Activated T-cell treated with anti-CD3 and anti-CD28 coated beads, Interleukin-2, amount 50 U/mL, for 48 hours (primary cell): ENCODE data around the gene IL17F.
"Not testable (repeated sequence)": the region's sequence is repeated elsewhere in the genome, so short reads cannot be mapped to it uniquely, and the experiment has no call there.

Source experiments
- DNase-seq, 2 experiments: peaks; one replicate each; pipeline ENCODE4 v3.0.0-alpha.2; 2020

IL17F gene

DNA sequence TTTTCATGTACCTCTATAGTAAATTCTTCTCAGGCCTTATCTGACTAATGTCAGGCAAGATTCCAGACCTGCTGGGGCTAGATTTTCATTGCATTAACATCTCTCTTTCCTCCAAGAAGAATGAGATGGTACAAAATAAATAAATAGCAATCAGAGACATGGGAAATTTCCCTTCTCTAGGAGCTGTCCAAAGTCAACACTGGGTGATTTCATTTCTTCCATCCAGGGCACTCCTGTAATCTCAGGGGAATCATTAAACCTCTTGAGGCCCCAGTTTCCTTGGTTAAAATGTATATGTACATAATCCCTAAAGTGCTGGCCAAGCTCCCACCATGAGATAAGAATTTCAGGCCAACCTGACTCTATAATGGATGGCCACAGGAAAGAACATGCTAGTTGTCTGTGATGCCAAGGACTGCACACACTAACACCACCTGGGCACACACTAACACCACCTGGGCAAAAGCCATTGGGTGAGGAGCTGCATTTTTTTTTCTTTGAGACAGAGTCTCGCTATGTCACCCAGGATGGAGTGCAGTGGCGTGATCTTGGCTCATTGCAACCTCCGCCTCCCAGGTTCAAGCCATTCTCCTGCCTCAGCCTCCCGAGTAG is 912 bp downstream of the IL17F start:
- no peak for DNase-seq

DNA sequence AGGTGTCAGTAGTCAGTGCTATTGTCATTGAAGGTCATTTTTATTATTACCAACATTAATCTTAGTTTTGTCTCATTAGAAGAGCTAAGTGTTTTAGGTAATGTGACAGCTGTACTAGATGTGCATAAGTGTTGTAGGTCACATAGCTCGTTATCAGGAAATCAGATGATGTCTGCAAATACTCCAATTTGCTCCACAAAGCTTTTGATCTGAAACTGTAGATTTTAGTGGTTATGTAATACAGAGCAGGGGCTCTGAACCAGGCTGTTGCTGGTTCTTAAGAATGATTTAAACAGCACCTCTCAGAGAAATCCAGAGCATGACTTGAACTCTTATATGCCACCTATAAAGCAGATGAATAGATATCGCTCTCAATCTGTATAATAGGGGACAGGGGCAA is 2.5 kb downstream of the IL17F start:
- DNase-seq, result no peak

DNA sequence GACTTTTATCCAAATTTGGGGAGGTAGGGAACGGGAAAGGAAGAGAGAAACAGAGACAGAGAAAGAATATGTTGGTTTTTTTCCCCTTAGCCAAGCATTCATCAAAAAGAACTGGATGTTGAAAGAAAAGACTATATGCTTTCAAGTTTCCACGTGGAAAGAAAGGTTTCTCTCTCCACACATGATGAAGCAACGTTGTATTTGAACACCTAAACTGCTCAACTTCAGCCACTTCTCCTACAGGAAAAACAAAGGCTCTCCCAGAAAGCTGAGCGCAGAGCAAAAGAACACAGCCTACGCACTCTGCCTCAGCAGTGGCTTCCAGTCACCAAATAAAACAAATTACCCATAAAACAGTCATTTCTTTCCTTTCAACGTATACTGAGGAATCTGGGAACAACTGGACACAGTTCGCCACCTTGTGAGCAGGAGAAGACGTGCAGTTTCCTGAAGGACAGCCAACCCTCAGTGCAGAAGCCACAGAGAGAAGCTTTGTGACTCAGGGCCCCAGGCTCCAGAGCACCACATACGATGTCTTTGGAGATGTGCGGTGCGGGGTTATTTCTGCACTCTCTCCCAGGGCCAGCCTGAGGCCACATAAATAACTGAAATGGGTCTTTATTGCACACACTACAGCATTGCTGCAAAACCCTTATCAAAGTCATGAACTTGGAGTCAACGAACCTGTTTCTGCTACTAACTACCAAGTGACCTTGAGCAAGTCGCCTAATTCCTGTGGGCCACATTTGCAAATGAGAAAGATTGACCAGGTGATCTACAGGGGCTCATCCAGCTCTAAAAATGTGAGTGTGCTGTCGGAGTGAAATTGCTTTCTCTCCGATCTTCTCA is 10.1 kb downstream of the IL17F start:
- DNase-seq, result peak; percentile 57 to 62

DNA sequence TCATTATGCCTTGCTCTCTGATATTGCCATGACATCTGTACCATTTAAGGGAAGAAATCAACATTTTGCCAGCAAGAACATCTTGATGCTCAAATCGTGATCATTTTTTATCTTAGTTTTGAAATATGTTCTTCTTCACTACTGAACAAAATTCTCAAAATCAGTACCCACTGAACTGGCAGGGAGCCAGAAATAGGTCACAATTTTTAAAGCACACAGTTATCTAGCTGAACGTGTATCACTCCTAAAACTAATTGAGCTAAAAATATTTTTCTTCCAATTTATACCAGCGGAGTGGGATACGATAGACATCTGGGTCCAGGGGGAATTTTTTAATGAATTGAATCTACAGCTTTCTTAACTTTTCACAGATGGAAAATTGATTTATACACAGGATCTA is 11.3 kb downstream of the IL17F start:
- DNase-seq, result no peak

DNA sequence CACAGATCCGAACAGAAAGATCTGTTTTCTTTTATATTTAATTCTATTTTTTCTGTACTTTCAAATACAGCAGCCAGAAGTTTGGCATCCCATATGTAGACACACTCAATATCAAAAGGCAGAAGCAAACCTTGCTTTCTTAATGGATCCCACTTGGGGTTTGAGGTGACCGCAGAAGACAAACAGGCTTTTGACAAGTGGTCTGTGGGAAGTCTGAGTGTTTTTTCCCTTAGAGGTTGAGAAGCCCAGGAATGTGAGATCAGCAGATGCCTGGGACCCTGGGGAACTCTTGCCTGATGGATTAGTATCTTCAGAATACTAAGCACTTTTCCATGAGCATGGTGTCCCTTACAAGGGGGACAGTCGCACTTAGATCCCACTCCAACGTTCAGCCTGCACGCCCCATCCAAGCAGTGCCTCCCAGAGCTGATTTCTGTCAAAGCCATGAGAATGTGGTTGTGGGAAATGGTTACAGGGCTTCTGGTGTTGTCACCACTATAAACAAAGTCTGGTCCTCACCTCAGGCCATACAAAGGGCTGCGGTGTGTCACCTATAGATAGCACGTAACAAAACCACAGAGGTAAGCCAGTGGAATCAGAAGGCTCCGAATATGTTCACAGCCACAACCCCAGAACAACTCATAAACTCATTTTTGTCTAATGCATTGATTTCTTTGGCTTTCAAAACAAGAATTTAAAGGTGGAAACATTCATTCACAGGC is 12.7 kb downstream of the IL17F start:
- DNase-seq, result peak; percentile 51 to 65

DNA sequence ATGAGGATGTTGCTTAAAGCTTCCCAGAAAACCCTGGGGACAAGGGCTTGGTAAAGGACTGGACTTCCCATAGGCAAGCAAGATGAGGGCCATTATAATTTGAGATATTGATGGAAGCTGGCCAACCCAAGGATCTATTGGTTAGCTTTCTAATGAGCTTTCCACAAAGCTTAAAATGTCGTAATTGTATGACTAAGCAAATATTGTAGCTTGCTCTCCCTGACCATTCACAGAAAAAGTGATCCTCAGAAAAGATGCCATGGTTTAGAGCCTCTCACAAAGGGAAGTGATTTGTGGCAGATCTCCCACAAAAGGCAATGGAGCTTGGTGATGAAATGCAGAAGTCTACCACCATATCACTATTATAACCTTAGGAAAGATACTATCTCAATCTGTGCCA is 13.6 kb downstream of the IL17F start:
- no peak for DNase-seq

DNA sequence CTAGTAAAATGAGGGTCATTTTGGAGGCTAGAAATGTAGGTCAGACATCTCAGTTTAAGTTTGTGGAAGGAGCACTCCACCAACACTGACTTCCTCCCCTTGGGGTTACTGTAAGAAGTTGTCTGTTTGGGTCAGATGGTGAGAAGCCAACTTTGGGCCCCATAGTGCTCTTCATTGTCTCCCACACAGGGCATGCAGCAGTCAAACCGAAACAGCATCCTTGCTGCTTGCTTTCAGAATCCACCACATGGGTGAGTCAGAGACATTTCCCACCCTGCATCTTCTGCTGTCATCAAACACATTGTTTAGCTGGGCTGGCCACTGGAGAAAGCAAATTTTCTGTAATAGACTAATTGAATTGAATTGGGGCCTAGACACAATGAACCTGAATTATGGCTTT is 16.8 kb downstream of the IL17F start:
- peak; percentile 76 to 81 for DNase-seq

DNA sequence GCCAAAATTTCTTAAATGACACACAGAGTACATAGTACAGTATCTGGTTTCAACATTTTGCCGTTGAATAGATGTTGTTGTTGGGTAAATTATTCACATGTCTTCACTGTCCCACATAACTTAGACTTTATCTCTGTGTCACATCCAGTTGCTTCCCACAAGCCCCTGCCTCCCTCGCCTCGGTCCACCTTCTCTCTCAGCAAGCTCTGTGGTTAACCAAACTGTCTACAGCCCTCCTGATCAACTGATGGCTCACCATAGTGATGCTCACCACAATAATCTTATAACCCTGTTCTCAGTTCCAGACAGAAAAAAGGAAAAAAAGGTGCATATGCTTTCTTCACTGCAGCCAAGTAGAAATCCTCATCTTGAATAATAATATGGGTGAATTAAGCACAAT is 23.0 kb downstream of the IL17F start:
- DNase-seq, result peak; percentile 62 to 67

DNA sequence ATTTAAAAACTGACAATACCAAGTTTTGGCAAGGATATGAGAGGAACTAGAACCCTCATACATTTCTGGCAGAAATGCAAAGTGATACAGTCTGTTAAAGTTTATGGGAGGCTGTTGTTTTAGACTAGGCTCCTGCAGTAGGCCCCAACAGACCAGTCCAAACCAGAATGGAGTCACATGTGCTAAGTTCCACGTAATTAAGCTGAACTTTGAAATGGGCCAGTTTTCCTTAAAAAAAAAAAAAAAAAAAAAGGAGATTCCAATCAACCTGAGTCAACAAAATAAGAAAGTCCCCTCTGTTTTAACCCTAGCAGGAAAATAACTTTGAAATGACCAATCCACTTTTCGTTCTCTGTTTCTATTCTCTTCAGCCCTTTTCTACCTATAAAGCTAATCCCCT is 26.5 kb downstream of the IL17F start:
- DNase-seq, result no peak

DNA sequence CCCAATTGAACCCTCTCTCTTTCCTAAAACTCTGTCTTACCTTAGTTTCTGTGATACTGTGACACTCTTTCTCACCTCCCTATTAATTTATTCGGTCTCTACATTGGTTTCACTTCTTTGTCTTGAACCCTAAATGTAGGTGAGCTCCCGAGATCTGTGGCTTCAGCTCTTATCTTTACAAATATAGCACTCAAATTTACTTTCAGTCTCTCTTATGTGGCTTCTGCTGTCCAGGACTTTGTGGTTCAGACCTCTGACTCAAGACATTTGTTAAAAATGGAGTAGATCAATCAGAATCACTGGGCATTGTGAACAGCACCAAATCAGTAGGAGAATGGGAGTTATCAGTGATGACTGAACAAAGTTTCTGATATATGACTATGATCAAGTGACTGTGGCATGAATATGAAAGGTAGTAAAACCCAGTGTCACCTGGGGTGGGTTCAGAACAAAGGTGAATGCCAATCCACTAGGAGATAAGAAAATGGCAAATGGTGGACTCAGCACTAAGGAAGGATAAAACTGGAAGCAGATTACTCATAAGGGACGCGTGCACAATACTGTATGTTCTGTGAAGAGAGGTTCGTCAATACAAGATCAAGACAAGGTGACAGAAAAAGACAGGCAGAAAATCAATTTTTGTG is 27.2 kb downstream of the IL17F start:
- DNase-seq, result no peak

DNA sequence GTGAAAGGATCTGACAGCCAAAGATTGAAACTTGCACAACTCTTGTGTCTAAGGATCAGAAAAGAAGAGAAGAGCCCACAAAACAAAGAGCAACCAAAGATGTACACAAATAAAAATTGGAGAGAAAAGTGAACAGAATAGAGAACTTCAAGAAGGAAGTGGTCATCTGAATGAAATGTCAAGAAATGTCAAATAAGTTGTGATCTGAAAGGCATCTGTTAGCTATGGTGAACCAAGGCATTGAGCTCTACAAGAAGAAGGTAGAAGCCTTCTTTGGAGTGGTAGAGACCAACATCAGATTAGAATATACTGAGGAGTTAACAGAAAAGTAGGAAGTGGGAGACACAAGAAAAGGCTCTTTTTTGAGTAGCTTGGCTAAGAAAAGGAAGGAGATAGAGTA is 28.5 kb downstream of the IL17F start:
- DNase-seq, result no peak

DNA sequence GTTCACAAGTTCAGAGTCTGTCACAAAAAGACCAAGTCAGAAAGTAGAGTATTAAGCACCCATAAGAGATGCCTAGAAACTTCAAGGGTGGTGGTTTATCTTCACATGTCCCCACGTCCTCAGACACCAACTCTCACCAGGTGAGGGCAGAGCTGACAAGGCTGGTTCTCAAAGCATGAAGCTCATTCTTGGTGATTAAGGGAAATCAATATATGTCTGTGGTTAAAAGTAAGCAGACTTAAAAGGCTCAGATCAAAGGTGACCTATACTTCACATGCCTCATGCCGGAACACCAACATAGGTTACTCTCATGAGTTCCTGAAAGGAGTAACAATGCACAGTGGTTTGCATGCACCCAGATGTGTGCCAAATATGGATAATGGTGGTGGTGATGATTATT is 31.2 kb downstream of the IL17F start:
- DNase-seq, result no peak

DNA sequence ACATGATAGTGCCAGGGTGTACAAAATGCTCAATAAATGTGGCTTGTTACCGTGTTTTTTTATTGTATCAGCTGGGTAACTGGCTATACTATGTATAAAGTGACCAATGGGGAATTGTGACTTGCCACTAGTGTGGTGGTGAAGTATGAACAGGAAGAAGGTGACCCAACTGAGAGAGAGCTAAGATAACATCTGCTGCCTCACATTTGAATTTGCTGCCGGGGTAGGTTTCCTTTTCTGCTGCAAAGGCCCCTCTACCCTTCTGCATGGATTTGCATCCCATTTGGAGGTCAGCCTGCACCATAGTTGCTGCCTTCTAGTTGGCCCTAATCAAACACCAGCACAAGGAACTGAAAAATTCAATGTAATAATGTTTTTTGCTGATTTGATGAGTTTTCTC is 34.1 kb downstream of the IL17F start:
- no peak for DNase-seq

DNA sequence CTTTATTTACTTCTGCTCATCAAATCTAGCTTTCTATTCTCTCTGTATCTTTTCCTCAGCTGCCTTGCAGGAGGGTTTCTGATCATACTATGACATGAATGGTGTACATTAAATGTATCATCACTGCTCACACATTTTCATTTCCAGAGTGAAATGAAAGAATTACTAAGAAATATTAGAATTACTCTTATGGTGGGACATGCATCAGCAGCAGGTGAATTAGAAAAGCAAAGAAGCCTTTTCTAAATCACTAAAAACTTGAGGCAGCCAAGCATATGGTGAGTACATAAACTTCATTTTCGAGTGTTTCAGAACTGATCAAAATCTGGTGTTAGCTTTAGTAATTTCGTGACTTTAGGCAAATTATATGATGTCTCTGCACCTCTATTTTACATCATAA is 34.5 kb downstream of the IL17F start:
- DNase-seq, result no peak

DNA sequence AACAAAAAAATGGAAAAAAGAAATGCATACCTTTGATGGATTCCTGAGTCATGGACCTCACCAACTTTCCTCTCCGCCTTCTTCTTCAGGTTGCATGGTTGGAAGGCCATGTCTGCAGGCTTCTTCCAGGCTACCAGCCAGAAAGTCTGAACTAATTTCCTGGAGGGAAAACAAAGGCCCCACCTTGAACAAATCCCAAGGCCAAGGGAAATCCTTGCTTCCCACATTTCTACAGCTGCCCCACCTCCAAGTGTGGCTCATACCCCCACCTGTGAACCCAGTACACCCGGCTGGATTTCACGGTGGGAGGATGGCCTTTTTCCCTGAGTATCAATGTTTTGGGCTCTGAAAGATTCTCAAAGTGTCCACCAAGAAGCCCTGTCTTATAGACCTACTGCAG is 35.7 kb downstream of the IL17F start:
- no peak for DNase-seq

DNA sequence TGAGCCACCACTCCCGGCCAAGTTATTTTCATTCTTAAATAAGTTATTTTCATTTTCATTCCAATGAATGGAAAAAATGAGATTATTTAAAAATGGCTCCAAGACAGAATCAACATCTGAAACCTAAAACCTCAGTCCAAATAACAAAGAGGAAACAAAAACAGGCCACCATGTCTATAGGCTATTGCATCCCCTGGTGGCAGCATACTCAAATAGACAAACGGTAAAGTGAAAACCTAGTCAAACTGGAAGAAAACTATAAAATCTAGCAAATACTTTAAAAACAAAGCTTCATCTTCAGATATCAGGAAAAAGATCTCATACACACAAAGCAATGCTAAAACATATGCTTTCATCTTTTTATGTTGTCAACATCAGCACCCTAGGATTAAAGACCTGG is 37.2 kb downstream of the IL17F start:
- no peak for DNase-seq

DNA sequence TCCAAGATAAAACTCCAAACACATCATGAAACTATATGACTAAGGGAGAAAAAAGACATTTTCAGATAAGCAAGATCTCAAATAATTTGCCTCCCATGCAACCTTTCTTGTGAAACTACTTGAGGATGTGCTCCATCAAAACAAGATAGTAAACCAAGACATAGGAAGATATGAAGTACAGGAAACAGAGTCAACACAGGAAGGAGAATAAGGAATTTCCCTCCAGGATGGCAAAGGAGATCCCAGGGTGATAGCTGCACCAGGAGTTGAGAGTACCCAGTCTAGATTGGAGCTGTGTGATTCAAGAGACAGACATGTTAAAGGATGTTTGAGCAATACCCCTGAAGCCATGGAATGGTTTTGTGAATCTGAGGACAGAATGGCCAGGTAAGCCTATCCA is 42.8 kb downstream of the IL17F start:
- DNase-seq, result no peak

DNA sequence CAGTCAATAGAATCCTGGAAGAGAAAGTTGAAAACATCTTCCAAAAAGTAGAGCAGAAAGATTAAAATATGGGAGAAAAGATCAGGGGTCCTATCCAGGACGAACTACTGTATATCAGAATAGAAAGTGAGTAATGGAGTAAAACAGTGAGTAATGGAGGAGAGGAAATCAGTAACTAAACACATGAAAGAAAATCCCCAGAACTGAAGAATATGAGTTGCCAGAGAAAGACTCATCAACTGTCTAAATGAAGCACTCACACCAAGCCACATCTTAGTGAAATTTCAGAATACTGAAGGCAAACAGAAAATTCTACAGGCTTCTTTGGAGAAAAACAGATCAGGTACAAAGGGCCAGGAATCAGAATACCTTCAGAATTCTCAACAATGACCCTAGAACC is 43.3 kb downstream of the IL17F start:
- no peak for DNase-seq

DNA sequence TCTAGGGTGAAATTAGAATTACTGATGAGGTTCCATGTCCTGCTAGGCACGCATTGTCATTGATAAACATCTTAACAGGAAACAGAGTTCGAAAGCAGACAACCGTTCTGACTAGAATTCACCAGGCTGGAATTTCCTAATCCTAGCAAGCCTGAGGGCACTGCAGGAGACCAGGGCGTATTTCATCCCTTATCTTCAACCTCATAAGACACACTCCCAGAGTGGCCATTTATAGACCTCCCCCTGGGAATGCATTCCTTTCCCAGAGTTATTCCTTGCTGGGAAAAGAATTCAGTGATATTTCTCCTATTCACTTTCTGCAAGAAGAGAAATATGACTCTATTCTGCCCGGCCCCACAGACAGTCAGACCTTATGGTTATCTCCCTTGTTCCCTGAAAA is 44.2 kb downstream of the IL17F start:
- not testable (repeated sequence) for DNase-seq

DNA sequence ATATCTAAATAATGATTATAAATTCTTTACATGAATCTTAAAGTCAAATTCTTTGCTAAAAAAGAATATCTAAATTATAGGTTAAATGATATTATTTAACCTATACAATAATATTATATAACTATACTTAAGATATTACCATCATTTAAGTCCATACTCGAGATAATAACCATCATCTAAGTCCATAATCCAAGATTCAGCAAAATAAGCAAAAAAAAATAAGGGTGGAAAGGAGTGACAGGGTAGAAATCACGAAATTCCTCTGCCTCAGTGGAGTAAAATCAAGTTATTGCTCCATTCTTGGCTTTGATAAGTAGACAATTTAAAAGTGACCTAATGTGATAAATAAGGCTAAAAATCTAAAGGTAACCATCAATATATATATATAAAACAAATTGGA is 48.4 kb downstream of the IL17F start:
- DNase-seq, result no peak

DNA sequence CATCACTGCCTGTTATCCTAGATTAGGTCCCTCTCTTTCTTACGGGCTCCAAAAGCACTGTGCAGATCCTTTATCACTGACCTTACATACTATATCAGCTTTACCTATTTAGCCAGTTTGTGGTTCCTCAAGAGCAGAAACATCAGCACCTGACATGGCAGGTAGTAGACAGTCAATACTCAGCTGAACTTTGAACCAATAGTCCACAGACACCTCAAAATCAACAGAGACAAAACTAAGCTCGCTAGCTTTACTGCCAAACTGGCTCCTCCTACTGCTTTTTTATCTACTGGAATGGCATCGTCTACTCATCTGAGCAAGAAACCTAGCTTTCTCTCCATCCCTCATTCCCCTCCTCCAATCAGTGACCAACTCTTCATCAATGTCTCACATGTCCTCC is 52.5 kb downstream of the IL17F start:
- DNase-seq, result no peak

DNA sequence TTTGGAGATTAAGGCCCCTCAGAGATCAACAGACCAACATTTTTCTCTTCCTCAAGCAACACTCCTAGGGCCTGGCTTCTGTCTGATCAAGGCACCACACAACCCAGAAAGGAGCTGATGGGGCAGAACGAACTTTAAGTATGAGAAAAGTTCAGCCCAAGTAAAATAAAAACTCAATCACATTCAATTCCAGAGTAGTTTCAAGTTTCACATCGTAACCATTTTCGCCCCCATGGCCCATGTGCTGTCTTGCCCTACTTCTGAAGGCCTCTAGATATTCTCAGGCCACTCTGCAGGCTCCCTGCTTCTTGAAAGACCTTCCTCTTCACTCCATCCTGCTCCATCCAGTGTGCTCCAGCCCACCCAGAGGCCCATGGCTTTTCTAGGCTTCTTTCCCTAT is 53.9 kb downstream of the IL17F start:
- no peak for DNase-seq

DNA sequence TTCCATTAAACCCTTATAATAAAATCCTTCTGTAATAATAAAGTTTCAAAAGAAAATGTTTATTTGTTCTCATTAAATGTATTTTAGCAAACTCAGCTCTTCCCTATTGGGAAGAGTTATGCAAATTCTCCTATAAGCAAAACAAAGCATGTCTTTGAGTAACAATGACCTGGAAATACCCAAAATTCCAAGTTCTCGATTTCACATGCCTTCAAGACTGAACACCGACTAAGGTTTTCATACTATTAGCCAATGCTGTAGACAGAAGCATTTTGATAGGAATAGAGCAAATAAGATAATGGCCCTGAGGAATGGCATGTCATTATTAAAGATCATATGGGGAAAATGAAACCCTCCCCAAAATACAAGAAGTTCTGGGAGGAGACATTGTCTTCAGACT is 54.3 kb downstream of the IL17F start:
- no peak for DNase-seq

DNA sequence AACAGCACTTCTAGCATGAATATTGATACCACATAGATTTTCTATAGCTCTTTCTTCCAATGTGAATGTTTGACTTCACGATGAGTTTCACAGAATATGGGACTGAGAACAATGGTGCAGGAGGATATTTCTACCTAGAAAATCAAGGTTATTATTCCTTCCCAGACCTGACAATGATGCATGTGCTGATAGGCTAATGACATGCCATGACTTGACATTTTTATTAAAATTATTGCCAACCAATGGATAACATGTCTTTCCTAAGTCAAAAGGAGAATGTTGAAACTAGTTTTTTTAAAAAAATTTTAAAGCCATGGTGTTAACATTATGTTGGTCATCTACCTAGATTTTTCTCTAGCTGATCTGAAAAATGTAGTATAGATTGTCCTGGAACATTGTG is 57.2 kb downstream of the IL17F start:
- no peak for DNase-seq
